Ishikawa (cell line): Measurements from ENCODE around the gene RNF25.
A peak's percentile ranks its signal among the peaks of the same experiment; 100 is the strongest.

Source experiments
- CEBPB ChIP-seq: IDR thresholded peaks from 2 replicates; pipeline ENCODE4 v1.6.1; 2012
- CREB1 ChIP-seq: IDR thresholded peaks from 2 replicates; pipeline ENCODE4 v1.6.1; 2012; ENCODE audit warnings: low read depth
- EGR1 ChIP-seq: IDR thresholded peaks from 2 replicates; pipeline ENCODE4 v1.6.1; 2012
- EP300 ChIP-seq: IDR thresholded peaks from 2 replicates; pipeline ENCODE4 v1.6.1; 2012; ENCODE audit warnings: borderline replicate concordance
- FOXM1 ChIP-seq: IDR thresholded peaks from 2 replicates; pipeline ENCODE4 v1.6.1; 2012; ENCODE audit warnings: low read depth, borderline replicate concordance
- MAX ChIP-seq: IDR thresholded peaks from 2 replicates; pipeline ENCODE4 v1.6.1; 2012
- NFIC ChIP-seq: IDR thresholded peaks from 2 replicates; pipeline ENCODE4 v1.6.1; 2012
- RAD21 ChIP-seq: IDR thresholded peaks from 2 replicates; pipeline ENCODE4 v1.6.1; 2012; ENCODE audit warnings: low read depth
- REST ChIP-seq: IDR thresholded peaks from 2 replicates; pipeline ENCODE4 v1.6.1; 2012; ENCODE audit warnings: low read depth, mild to moderate bottlenecking
- TAF1 ChIP-seq: IDR thresholded peaks from 2 replicates; pipeline ENCODE4 v1.6.1; 2012; ENCODE audit warnings: low read depth, mild to moderate bottlenecking
- TCF12 ChIP-seq: IDR thresholded peaks from 2 replicates; pipeline ENCODE4 v1.6.1; 2012; ENCODE audit warnings: low read depth
- TEAD4 ChIP-seq: IDR thresholded peaks from 2 replicates; pipeline ENCODE4 v1.6.1; 2012
- USF1 ChIP-seq: IDR thresholded peaks from 2 replicates; pipeline ENCODE4 v1.6.1; 2012
- YY1 ChIP-seq: IDR thresholded peaks from 2 replicates; pipeline ENCODE4 v1.6.1; 2012; ENCODE audit warnings: low read depth
- ZBTB7A ChIP-seq: IDR thresholded peaks from 2 replicates; pipeline ENCODE4 v1.6.1; 2012; ENCODE audit warnings: low read depth

RNF25 gene

GRCh38 chr2:218687400-218688060, 15.7 kb upstream of the RNF25 start:
- TF ChIP-seq TEAD4 (peak; percentile 59), RAD21 (peak; percentile 65), MAX (0 out of 2 replicates have a peak, but pooled peaks have one; percentile 26)

GRCh38 chr2:218680061-218680460, 8.3 kb upstream of the RNF25 start:
- TF ChIP-seq ZBTB7A, result no peak
- no peak for TF ChIP-seq EP300
- no peak for TF ChIP-seq TAF1
- TF ChIP-seq CREB1, result no peak
- no peak for TF ChIP-seq RAD21
- no peak for TF ChIP-seq YY1
- TF ChIP-seq MAX, result no peak
- no peak for TF ChIP-seq TEAD4
- no peak for TF ChIP-seq FOXM1

GRCh38 chr2:218679119-218679518, 7.3 kb upstream of the RNF25 start:
- TF ChIP-seq ZBTB7A, result no peak
- no peak for TF ChIP-seq REST
- no peak for TF ChIP-seq TEAD4
- TF ChIP-seq CEBPB, result no peak
- no peak for TF ChIP-seq MAX
- no peak for TF ChIP-seq EP300
- no peak for TF ChIP-seq RAD21
- TF ChIP-seq EGR1, result no peak
- no peak for TF ChIP-seq NFIC
- TF ChIP-seq TAF1, result no peak
- TF ChIP-seq CREB1, result no peak
- no peak for TF ChIP-seq YY1
- no peak for TF ChIP-seq FOXM1
- no peak for TF ChIP-seq USF1
- no peak for TF ChIP-seq TCF12

- TF ChIP-seq TCF12 (no peak), FOXM1 (no peak), TEAD4 (no peak), MAX (no peak), EGR1 (no peak), YY1 (no peak), CREB1 (no peak), REST (no peak), USF1 (no peak), CEBPB (no peak), ZBTB7A (no peak), EP300 (no peak), NFIC (no peak), TAF1 (no peak), RAD21 (no peak)
These were observed 627 bp downstream of the RNF25 start for GRCh38 chr2:218671097-218671653.

- TF ChIP-seq ZBTB7A (no peak), MAX (no peak), EGR1 (no peak), REST (no peak), FOXM1 (no peak), EP300 (no peak), USF1 (no peak)
These were observed 7.1 kb downstream of the RNF25 start for GRCh38 chr2:218664653-218665052.
